Heart right ventricle (tissue), 16 donors: Measurements from ENCODE around the gene DTX1. TPM values are rescaled to one million over a fixed set of nuclear protein-coding genes. Genes with fewer than 3 reads are reported as not detected.

Experiments
- ATAC-seq, 8 donors: fragments of 200-7000 bp; cut with Tn5 transposase; one replicate each; pipeline ENCODE4 v1.9.1; 2020; ENCODE audit warnings: mild to moderate bottlenecking in 8 of 8, moderate library complexity in 8 of 8, moderate number of reproducible peaks in 1 of 8
- DNase-seq, 2 donors: peaks; one replicate each; pipeline ENCODE4 v3.0.0-alpha.2; 2020
- H3K27ac ChIP-seq, 10 donors: fragments of 200-600 bp; sonication (generic) in 2 of 10; one replicate each; pipeline versions ENCODE4 v1.5.0 to v1.8.0; 2020 to 2022; ENCODE audit warnings: mild to moderate bottlenecking in 3 of 10
- H3K27me3 ChIP-seq, 7 donors: fragments of 200-600 bp; one replicate each; pipeline ENCODE4 v1.8.0; 2021 to 2022; ENCODE audit warnings: mild to moderate bottlenecking in 2 of 7
- H3K36me3 ChIP-seq, 9 donors: fragments of 200-600 bp; sonication (generic) in 1 of 9; one replicate each; pipeline versions ENCODE4 v1.5.0 to v1.8.0; 2020 to 2022; ENCODE audit warnings: mild to moderate bottlenecking in 2 of 9
- H3K4me1 ChIP-seq, 9 donors: fragments of 200-600 bp; sonication (generic) in 1 of 9; one replicate each; pipeline versions ENCODE4 v1.5.0 to v1.8.0; 2020 to 2022; ENCODE audit warnings: mild to moderate bottlenecking in 4 of 9
- H3K4me3 ChIP-seq, 10 donors: fragments of 200-600 bp; sonication (generic) in 2 of 10; one replicate each; pipeline versions ENCODE4 v1.5.0 to v1.8.0; 2020 to 2022; ENCODE audit warnings: mild to moderate bottlenecking in 7 of 10, moderate library complexity in 2 of 10
- H3K9me3 ChIP-seq, 11 donors: fragments of 200-600 bp in 10 of 11; sonication (generic) in 2 of 11; one replicate each; pipeline versions ENCODE4 v1.5.0 to v1.8.0; 2013 to 2022; ENCODE audit warnings: mild to moderate bottlenecking in 2 of 11, control low read depth in 1 of 11, moderate library complexity in 1 of 11
- WGBS, 2 donors: extraction: QIAGEN DNeasy Blood & Tissue Kit; methylation state at CpG; one replicate each; pipeline ENCODE4 v1.1.7; 2013; ENCODE audit warnings: inconsistent platforms in 1 of 2; 5-methylcytosine and 5-hydroxymethylcytosine counted together
- intact Hi-C, 10 donors: fragments of 100-400 bp; cut with DNase I; formaldehyde crosslinking; loops; one replicate each; pipeline versions ENCODE4 v1.11.1 to v1.14.2; 2022
- polyA plus RNA-seq, 2 donors: library from polyadenylated mRNA; stranded (reverse); fragments of 200-250 nt; gene quantifications; one replicate each; pipeline ENCODE4 v1.2.3, GENCODE V29; 2013
- total RNA-seq, 10 donors: library from RNA; stranded (reverse); fragmentation: NEBNext Ultra II Directional in 3 of 10; extraction: Animal tissue kit (Norgen Biotek cat#: 25700) in 3 of 10; gene quantifications; one replicate each; pipeline versions ENCODE4 v1.2.1 to v1.2.4, GENCODE V29; 2021 to 2023
- TF ChIP-seq, protein P1 (sequence below), 9 donors: fragments of 200-600 bp; sonication (generic) in 2 of 9; IDR thresholded peaks; one replicate each; pipeline versions ENCODE4 v1.5.0 to v1.8.0; 2021 to 2022; ENCODE audit warnings: antibody characterized with exemption in 9 of 9, mild to moderate bottlenecking in 5 of 9, moderate library complexity in 1 of 9
- donor health status: Arrhythmogenic right ventricular cardiomyopathy.
- donor health status: ischemic (EF 13 %, LVEDD 7.1; RV severe dilation, severe dysfunction).
- donor health status: healthy with polysubstance abuse.
- donor health status: DM: no; HTN: yes; CAD: no.
- donor health status: DM: no; HTN: no; CAD: no.
- donor health status: ischemic (EF 25% LVEDD 6.9; RV normal size, moderate dysfunction).
- donor health status: ischemic (EF 25% LVEDD 5.7; RV mildly dilated, moderate dysfunction).
- donor health status: healthy.
- donor health status: DM: yes; HTN: yes; CAD: no.
- donor health status: Ischemic cardiomyopathy.
- donor health status: ischemic (EF 35%, LVEDD 5.7; RV mildly dilated, moderate dysfunction).
- donor health status: nonischemic (EF 11% LVEDD 7.7; RV severe dilation, severe dysfunction).
- donor health status: DM: yes; HTN: yes; CAD: no.
- donor health status: PGD.
- donor health status: ischemic (EF 29% LVEDD 5.4; RV normal size, mild dysfunction).
- donor health status: nonischemic (EF 23%, LVEDD 6.1; RV moderate dilation, normal function).

Gene DTX1
- total and polyA plus RNA-seq, 12 donors = 0.94 to 6.4 (median 1.5) TPM

DNA sequence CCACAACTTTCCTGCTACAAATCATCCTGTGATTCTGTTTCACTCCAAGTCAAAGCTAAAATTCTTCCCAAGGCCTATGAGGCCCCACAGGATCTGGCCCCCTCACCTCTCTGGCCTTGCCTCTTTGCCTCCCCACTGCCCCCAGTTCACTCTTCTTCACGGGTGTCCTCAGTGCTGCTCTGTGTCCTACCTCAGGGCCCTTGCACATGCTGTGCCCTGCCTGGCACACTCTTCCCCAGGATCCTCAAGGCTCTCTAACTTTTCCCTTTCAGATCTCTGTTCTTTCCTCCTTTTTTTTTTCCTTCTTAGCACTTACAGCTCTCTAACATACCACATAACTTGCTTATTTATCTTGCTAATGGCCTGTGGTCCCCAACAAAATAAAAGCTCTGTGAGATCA is 49.8 kb downstream of the DTX1 start:
- no peaks in the 10 kb centered on the region for H3K36me3 ChIP-seq
- peaks cover 0 to 7% (median 0%) of the 10 kb centered on the region in 9 donors for H3K4me1 ChIP-seq
- H3K27ac ChIP-seq = no peak overlapping the region
- peaks cover 5 to 49% (median 30%) of the 10 kb centered on the region in 7 donors for H3K27me3 ChIP-seq
- TF ChIP-seq, protein P1, sequence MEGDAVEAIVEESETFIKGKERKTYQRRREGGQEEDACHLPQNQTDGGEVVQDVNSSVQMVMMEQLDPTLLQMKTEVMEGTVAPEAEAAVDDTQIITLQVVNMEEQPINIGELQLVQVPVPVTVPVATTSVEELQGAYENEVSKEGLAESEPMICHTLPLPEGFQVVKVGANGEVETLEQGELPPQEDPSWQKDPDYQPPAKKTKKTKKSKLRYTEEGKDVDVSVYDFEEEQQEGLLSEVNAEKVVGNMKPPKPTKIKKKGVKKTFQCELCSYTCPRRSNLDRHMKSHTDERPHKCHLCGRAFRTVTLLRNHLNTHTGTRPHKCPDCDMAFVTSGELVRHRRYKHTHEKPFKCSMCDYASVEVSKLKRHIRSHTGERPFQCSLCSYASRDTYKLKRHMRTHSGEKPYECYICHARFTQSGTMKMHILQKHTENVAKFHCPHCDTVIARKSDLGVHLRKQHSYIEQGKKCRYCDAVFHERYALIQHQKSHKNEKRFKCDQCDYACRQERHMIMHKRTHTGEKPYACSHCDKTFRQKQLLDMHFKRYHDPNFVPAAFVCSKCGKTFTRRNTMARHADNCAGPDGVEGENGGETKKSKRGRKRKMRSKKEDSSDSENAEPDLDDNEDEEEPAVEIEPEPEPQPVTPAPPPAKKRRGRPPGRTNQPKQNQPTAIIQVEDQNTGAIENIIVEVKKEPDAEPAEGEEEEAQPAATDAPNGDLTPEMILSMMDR (IDR thresholded peaks at IDR 0.05) = no peak
- no peak for ATAC-seq
- H3K4me3 ChIP-seq = no peak overlapping the region
- no peak for DNase-seq
- no peaks in the 10 kb centered on the region for H3K9me3 ChIP-seq
- 67 to 88% methylated on average over 1 of the region's 1 CpG for WGBS, 2 donors
- intact Hi-C loops = no loop called here

DNA sequence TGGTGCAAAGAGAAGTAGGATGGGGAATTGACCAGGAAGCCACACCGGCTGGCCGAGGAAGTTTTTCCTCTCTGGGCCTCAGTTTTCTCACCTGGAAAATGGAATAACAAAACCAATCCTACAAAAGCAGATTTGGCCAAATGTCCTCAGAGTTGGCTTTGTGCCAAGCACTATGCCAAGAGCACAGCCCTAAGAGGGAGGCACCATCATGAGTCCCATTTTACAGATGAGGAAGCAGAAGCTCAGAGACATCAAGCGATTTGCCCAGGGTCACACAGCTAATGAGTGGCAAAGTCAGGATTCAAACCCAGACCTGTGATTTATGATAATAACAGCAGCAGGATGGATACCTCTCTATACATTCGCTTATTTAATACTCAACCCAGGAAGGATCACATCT is 51.8 kb downstream of the DTX1 start:
- ATAC-seq = no peak
- WGBS, 2 donors = 92 to 93% methylated on average over 4 of the region's 4 CpGs
- intact Hi-C loops = no loop called here

DNA sequence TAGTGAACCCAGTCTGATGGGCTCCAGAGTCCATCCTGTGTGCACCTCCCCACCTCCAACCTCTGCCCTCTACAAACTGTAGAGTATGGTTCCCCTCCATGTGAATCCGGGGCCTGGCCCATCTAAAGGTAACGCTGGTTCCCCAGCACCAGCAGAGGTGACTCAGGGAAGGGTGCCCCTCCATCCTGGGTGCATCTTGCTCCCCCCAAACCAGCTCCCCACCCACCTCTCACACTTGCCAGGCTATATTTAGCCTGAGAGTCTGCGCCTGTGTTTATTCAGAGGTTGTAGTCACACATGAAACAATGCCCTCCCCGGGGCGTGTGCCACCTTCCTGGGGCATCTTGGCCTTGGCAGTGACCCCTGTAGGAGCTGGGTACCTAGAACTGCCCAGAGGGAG is 52.8 kb downstream of the DTX1 start:
- Histone ChIP-seq H3K9me3 (no peaks in the 10 kb centered on the region), H3K27ac (no peak overlapping the region), H3K4me1 (no peaks in the 10 kb centered on the region), H3K36me3 (no peaks in the 10 kb centered on the region), H3K27me3 (peaks cover 0 to 49% (median 31%) of the 10 kb centered on the region in 7 donors), H3K4me3 (no peak overlapping the region)
- ATAC-seq = peak in 1 of 8 donors; percentile 38
- TF ChIP-seq, protein P1 (IDR thresholded peaks at IDR 0.05) = no peak
- 59 to 65% methylated on average over 5 of the region's 5 CpGs for WGBS, 2 donors
- DNase-seq = no peak
- intact Hi-C loops = no loop called here

More for the DNA sequence above, 51.8 kb downstream of the DTX1 start:
- Histone ChIP-seq H3K27me3 (peaks cover 5 to 49% (median 38%) of the 10 kb centered on the region in 7 donors), H3K4me3 (no peak overlapping the region), H3K27ac (no peak overlapping the region), H3K9me3 (no peaks in the 10 kb centered on the region), H3K4me1 (peaks cover 0 to 7% (median 0%) of the 10 kb centered on the region in 9 donors), H3K36me3 (no peaks in the 10 kb centered on the region)
- TF ChIP-seq, protein P1 (IDR thresholded peaks at IDR 0.05) = no peak
- DNase-seq = no peak

DNA sequence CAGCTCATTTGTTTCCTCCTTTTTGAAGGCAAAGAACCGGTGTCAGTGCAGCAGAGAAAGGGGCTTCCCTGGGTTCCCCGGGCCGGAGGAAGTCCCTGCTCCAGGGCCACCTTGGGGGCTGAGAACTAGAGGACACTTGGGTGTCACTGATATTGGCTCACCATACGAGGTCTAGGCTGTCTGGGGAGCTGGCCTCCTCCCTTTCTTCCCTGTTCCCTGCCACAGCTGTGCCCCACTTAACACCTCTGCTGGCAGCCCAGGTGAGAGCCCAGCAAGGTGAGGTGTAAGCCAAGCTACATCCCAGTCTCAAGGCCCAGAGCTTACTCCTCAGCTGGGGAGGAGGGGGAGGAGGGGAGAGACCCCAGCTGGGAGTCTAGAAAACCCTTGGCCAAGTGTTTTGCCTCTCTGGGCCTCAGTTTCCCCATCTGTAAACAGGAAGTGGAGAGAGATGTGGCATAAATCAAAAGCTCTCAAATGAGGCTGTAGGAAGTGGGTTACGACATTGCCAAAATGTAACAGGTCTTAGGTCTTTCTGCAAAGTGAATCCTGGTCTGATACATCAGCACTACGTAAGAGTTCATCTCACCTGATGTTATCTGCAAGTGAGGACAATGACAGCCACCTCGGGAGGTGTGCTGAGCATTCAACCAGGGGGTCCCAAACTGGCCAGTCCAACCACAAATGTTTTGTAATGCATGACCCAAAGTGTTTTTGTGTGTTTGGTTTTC is 53.5 kb downstream of the DTX1 start:
- Histone ChIP-seq H3K9me3 (no peaks in the 10 kb centered on the region), H3K4me3 (no peak overlapping the region), H3K27me3 (peaks cover 0 to 49% (median 35%) of the 10 kb centered on the region in 7 donors), H3K36me3 (no peaks in the 10 kb centered on the region), H3K27ac (no peak overlapping the region), H3K4me1 (no peaks in the 10 kb centered on the region)
- ATAC-seq = no peak
- DNase-seq = no peak
- TF ChIP-seq, protein P1 (IDR thresholded peaks at IDR 0.05) = no peak
- 44 to 49% methylated on average over 7 of the region's 7 CpGs for WGBS, 2 donors
- intact Hi-C loops = no loop called here
